Chondrocyte (in vitro differentiated cells): Measurements from ENCODE around the gene GRK5. TPM values are rescaled to one million over a fixed set of nuclear protein-coding genes. Genes with fewer than 3 reads are reported as not detected.

Experiments
- DNase-seq: peaks from one replicate; pipeline ENCODE4 v3.0.0; 2021; ENCODE audit warnings: mixed read lengths, low spot score
- H3K27ac Mint-ChIP-seq: one replicate; pipeline ENCODE4 v1.8.0; 2021; ENCODE audit warnings: mild to moderate bottlenecking, moderate library complexity, mixed read lengths; ENCODE audit not compliant: unreplicated experiment
- H3K27me3 Mint-ChIP-seq: 2 replicates; pipeline ENCODE4 v1.8.0; 2021; ENCODE audit warnings: low read depth, mixed read lengths
- H3K36me3 Mint-ChIP-seq: 2 replicates; pipeline ENCODE4 v1.8.0; 2021; ENCODE audit warnings: low read depth, mixed read lengths
- H3K4me1 Mint-ChIP-seq: 2 replicates; pipeline ENCODE4 v1.8.0; 2021; ENCODE audit warnings: low read depth, mild to moderate bottlenecking, mixed read lengths
- H3K4me3 Mint-ChIP-seq: one replicate; pipeline ENCODE4 v1.8.0; 2021; ENCODE audit warnings: mild to moderate bottlenecking, moderate library complexity, mixed read lengths; ENCODE audit not compliant: unreplicated experiment
- H3K9me3 Mint-ChIP-seq: 2 replicates; pipeline ENCODE4 v1.8.0; 2021; ENCODE audit warnings: low read depth, mixed read lengths
- total RNA-seq: library from RNA; stranded (reverse); gene quantifications from 3 replicates; pipeline ENCODE4 v1.2.1, GENCODE V29; 2021
- TF ChIP-seq, protein P1 (sequence below): fragments of 200-600 bp; sonication (generic); IDR thresholded peaks from 2 replicates; pipeline ENCODE4 v1.5.0; 2021; ENCODE audit warnings: antibody characterized with exemption, mild to moderate bottlenecking, moderate library complexity

Gene GRK5
- total RNA-seq, 1 donor from 2014 or later: 16.4 TPM

DNA sequence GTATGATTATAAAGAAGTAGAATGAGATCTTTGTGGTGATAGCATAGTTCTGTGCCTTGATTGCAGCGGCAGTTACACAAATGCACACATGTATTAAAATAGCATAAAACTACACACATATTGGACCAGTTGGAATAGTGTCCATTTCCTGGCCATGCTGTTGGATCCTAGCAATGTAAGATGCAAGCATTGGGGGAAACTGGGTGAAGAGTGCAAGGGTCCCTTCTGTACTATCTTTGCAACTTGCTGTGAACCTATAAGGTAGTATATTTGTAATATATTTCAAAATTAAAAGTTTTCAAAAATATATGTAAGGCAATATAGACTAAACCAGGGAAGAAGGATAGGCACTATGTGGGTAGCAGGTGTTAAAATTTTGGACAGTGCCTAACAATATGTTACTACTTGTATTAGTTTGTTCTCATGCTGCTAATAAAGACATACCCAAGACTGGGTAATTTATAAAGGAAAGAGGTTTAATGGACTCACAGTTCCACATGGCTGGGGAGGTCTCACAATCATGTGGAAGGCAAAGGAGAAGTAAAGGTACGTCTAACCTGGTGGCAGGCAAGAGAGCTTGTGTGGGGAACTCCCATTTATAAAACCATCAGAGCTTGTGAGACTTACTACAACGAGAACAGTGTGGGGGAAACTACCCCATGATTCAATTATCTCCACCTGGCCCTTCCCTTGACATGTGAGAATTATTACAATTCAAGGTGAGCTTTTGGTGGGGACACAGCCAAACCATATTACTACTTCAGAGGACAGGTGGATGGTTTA, 263.7 kb downstream of the GRK5 start:
- peaks cover under 1% of the 10 kb centered on the region for H3K36me3 Mint-ChIP-seq
- DNase-seq: no peak
- peaks cover 2% of the 10 kb centered on the region for H3K9me3 Mint-ChIP-seq
- H3K27me3 Mint-ChIP-seq: peaks cover 25% of the 10 kb centered on the region
- no peaks in the 10 kb centered on the region for H3K4me1 Mint-ChIP-seq
- no peak overlapping the region for H3K4me3 Mint-ChIP-seq
- TF ChIP-seq, protein P1, sequence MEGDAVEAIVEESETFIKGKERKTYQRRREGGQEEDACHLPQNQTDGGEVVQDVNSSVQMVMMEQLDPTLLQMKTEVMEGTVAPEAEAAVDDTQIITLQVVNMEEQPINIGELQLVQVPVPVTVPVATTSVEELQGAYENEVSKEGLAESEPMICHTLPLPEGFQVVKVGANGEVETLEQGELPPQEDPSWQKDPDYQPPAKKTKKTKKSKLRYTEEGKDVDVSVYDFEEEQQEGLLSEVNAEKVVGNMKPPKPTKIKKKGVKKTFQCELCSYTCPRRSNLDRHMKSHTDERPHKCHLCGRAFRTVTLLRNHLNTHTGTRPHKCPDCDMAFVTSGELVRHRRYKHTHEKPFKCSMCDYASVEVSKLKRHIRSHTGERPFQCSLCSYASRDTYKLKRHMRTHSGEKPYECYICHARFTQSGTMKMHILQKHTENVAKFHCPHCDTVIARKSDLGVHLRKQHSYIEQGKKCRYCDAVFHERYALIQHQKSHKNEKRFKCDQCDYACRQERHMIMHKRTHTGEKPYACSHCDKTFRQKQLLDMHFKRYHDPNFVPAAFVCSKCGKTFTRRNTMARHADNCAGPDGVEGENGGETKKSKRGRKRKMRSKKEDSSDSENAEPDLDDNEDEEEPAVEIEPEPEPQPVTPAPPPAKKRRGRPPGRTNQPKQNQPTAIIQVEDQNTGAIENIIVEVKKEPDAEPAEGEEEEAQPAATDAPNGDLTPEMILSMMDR: no peak
- H3K27ac Mint-ChIP-seq: no peak overlapping the region

- Mint-ChIP-seq H3K4me3 (no peak overlapping the region), H3K9me3 (peaks cover 2% of the 10 kb centered on the region), H3K27me3 (peaks cover 47% of the 10 kb centered on the region), H3K27ac (no peak overlapping the region), H3K36me3 (peaks cover 3% of the 10 kb centered on the region), H3K4me1 (no peaks in the 10 kb centered on the region)
- DNase-seq: no peak
- TF ChIP-seq, protein P1: no peak
These were observed 266.4 kb downstream of the GRK5 start for GRCh38 chr10:119473771-119474170.

- Mint-ChIP-seq H3K4me1 (no peaks in the 10 kb centered on the region), H3K4me3 (no peak overlapping the region), H3K27ac (no peak overlapping the region), H3K36me3 (peaks cover 3% of the 10 kb centered on the region), H3K27me3 (peaks cover 55% of the 10 kb centered on the region), H3K9me3 (peaks cover 2% of the 10 kb centered on the region)
- peak; percentile 52 for DNase-seq
- TF ChIP-seq, protein P1: no peak
These were observed 267.2 kb downstream of the GRK5 start for GRCh38 chr10:119474606-119475005.

GRCh38 chr10:119477444-119477843, 270.1 kb downstream of the GRK5 start:
- H3K27me3 Mint-ChIP-seq: peaks cover 51% of the 10 kb centered on the region
- peak; percentile 13 for DNase-seq

DNA sequence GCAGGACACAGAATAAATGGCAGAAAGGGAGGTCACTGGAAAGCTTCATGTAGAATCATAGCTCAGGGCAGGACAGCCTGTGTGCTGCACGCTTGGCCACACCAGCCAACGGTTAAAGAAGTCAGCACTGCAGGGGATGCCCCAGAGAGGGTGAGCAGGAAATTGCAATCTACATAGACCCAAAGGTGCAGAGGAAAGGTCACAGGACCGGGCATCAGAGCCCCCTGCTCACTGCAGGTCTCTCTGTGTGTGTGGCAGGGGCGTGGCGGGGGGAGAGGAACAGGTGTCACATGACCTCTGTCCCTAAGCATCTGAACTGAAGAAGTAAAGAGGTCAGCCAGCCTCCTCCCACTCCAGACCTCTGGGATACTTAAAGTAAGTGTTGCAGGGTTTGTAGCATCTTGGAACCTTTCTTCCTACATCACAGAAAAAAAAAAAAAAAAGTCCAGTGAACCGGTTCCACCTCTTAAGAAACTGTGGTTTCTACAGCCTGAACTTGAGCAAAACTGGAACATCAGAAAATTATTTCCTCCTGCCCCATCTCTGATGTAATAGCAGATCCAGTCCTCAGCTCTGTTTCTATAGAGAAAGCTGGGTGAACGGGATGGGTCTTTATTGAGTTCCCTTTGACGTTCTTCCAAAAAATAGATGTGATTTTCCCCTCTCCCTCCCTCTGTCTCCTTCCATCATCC, 270.9 kb downstream of the GRK5 start:
- TF ChIP-seq, protein P1: no peak
- Mint-ChIP-seq H3K9me3 (peaks cover 2% of the 10 kb centered on the region), H3K27ac (no peak overlapping the region), H3K4me3 (no peak overlapping the region), H3K4me1 (peaks cover 6% of the 10 kb centered on the region), H3K27me3 (peaks cover 45% of the 10 kb centered on the region), H3K36me3 (peaks cover 3% of the 10 kb centered on the region)
- DNase-seq: peak; percentile 35

More at GRCh38 chr10:119477444-119477843, 270.1 kb downstream of the GRK5 start:
- TF ChIP-seq, protein P1: no peak
- peaks cover 2% of the 10 kb centered on the region for H3K9me3 Mint-ChIP-seq
- H3K36me3 Mint-ChIP-seq: peaks cover 3% of the 10 kb centered on the region
- H3K27ac Mint-ChIP-seq: no peak overlapping the region
- peaks cover 6% of the 10 kb centered on the region for H3K4me1 Mint-ChIP-seq
- H3K4me3 Mint-ChIP-seq: no peak overlapping the region
